Left kidney (tissue), 2 donors: ENCODE measurements around the gene TXNIP. TPM values are rescaled to one million over a fixed set of nuclear protein-coding genes. Genes with fewer than 3 reads are reported as not detected.

ENCODE experiments used
- DNase-seq: peaks from one replicate; pipeline ENCODE4 v3.0.0-alpha.2; 2013
- polyA plus RNA-seq: library from polyadenylated mRNA; unstranded; fragments of 120-200 nt; gene quantifications from one replicate; pipeline ENCODE4 v1.2.1, GENCODE V29; 2013; ENCODE audit not compliant: insufficient read length

Gene TXNIP
- polyA plus RNA-seq, 1 donor: 360 TPM

DNA sequence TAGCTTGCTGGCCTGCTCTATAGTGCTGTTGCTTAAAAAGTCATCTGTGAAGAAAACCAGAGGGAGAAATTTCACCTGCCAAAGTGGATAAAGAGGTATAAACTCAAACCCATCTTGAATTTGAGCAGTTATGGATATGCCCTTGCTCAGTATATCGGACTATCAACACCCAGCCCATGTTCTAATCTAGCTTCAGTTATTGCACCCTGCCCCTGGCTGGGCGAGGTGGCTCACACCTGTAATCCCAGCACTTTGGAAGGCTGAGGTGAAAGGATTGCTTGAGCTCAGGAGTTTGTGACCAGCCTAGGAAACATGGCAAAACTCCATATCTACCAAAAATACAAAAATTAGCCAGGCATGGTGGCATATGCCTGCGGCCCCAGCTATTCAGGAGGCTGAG, 51.8 kb downstream of the TXNIP start:
- DNase-seq: no peak

DNA sequence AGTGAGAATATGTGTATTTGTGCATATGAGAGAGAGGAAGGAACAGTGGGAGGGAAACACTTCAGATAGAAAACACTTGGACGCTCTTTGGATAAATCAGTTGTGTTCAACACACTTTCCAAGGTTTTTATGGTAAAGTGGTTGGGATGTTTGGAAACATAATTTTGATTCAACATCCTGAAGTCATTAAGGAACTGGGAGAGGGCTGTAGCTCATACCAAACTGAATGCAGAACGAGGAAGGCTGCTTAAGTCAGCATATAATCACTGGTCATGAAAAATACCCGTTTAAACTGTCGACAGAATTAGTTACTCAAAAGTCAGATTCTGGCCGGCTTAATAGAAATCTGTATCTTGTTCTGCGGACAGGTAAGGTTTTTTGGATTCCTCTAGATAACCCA, 53.5 kb downstream of the TXNIP start:
- DNase-seq: no peak

Other genes starting within 250 kb of the TXNIP start
- gene RNF115, start 172.5 kb downstream of the TXNIP start, polyA plus RNA-seq: 25.6 TPM
- gene POLR3C, start 172.4 kb downstream of the TXNIP start, polyA plus RNA-seq: 39.4 TPM
- gene NUDT17, start 150.9 kb downstream of the TXNIP start, polyA plus RNA-seq: 7.0 TPM
- gene PIAS3, start 137.5 kb downstream of the TXNIP start, polyA plus RNA-seq: 58.4 TPM
- 1.9 TPM for gene ANKRD35, start 110.7 kb downstream of the TXNIP start, polyA plus RNA-seq
- 1.9 TPM for gene ITGA10, start 86.5 kb downstream of the TXNIP start, polyA plus RNA-seq
- 60.7 TPM for gene PEX11B, start 77.9 kb downstream of the TXNIP start, polyA plus RNA-seq
- 214 TPM for gene RBM8A, start 69.1 kb downstream of the TXNIP start, polyA plus RNA-seq
- gene LIX1L, start 38.6 kb downstream of the TXNIP start, polyA plus RNA-seq: 26.3 TPM
- 0.57 TPM for gene ANKRD34A, start 32.0 kb downstream of the TXNIP start, polyA plus RNA-seq
- gene POLR3GL, start 31.9 kb downstream of the TXNIP start, polyA plus RNA-seq: 33.4 TPM
- gene HJV, start 25.2 kb upstream of the TXNIP start, polyA plus RNA-seq: 0.13 TPM
- 4.3 TPM for gene NBPF10, start 148.2 kb upstream of the TXNIP start, polyA plus RNA-seq
- gene NOTCH2NLA, start 232.4 kb upstream of the TXNIP start, polyA plus RNA-seq: 70.6 TPM